Fibroblast of skin of abdomen (primary cell): ENCODE data around the gene CSH1. TPM values are rescaled to one million over a fixed set of nuclear protein-coding genes. Genes with fewer than 3 reads are reported as not detected.
"Not testable (repeated sequence)": the region's sequence is repeated elsewhere in the genome, so short reads cannot be mapped to it uniquely, and the experiment has no call there.

Experiments used
- DNase-seq: peaks from one replicate; pipeline ENCODE4 v3.0.0-alpha.2; 2013
- polyA plus RNA-seq, 2 experiments: library from polyadenylated mRNA; unstranded; fragments of 120-200 nt; gene quantifications; one replicate each; pipeline ENCODE4 v1.2.1, GENCODE V29; 2013; ENCODE audit not compliant: insufficient read length in 2 of 2

CSH1 gene
- not detected for polyA plus RNA-seq (2013, experiment 1 of 2; ENCODE audit: insufficient read length)
- not detected for polyA plus RNA-seq (2013, experiment 2 of 2; ENCODE audit: insufficient read length)

DNA sequence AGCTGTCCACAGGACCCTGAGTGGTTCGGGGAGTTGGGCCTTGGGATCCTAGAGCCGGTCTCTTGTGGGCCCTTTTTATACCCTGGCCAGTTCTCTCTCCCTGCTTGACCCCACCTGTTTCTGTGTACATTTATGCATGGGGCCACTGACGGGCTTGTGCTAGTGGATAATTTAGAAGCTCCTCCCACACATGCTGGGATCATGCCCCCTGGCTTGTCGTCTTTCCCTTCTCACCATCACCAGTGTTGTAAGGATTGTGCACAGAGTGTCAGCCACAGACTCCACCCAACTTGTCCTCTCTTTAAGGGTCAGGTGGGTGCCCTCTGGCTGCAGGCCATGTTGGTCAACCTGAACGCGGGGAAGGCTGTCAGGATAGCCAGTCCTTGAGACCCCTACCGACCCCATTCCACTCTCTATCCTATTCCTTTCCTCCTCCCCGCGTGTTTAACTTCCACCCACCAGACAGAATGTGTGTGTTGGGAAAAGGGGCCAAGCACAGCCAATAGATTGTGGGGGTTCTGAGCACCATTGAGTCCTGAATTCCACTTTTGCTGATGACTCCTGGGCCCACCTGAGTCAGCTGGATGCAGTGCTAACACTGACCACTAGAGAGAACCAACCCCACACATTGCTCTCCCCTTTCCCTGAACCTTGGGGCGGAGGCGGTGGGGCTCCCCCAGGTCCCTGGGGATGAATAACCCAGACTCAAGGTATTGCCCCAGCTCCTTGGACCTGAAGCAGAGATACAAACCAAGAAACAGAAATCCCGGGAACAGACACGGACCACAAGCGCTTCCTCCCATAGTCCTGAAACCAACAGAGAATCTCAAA is at the start of gene CSH1:
Gene CSH1, minus strand, starts transcription at position 51 of the 831 bp plus-strand sequence. CDS start 63 bp downstream, outside the sequence.
- DNase-seq = not testable (repeated sequence)

GRCh38 chr17:63945784-63946439 is 49.5 kb upstream of the CSH1 start:
- DNase-seq = no peak

DNA sequence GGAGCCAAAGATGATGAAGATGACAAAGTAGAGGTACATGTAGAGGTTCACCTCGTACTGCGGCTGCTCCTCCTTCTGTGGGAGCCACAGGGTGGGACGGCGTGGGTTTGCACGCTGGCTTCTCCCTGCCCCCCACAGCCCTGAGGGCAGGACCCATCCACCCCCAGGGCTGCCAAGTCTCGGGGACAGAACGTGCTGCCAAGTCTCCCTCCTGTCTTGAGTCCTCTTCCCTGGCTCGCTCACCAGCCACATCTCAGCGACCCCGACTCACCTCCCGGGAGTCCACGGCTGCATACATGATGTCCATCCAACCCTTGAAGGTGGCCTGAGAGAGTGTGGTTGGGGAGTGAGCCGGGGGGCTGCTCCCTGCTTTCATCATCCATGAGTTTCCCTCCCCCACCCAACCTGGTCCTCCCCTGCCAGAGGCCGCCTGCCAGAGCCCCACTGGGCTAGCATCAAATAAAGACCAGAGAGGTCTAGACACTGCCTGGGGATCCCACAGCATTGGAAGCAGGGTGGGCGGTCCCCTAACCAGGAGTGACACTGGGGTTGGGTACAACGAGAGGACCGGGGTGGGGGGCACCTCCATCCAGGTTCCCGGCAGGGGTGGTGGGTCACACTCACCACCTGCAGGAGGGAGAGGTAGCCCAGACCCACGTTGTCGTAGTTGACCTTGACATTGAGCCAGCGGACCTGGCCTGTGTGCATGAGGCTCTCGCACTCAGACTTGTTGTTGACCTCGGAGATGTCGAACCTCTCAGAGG is 48.5 kb upstream of the CSH1 start:
- no peak for DNase-seq

DNA sequence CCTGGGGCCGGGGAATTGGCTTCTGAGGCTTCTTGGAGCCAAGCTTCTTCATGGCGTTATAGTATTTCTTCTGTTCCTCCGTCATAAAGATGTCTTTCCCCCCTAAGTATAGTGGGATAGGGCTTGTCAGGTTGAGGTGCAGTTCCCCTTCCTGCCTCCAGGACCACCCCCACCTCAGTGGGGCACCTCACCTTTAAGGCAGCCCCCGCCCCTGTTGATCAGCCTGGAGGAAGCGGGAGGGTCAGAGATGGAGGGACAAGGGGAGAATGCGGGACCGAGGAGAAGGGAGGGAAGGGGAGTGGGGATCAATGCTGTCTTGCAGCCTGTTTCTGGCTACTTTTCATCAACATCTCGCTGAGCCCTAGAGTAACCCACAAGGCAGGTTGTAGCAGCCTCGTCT is 47.4 kb upstream of the CSH1 start:
- DNase-seq = no peak

DNA sequence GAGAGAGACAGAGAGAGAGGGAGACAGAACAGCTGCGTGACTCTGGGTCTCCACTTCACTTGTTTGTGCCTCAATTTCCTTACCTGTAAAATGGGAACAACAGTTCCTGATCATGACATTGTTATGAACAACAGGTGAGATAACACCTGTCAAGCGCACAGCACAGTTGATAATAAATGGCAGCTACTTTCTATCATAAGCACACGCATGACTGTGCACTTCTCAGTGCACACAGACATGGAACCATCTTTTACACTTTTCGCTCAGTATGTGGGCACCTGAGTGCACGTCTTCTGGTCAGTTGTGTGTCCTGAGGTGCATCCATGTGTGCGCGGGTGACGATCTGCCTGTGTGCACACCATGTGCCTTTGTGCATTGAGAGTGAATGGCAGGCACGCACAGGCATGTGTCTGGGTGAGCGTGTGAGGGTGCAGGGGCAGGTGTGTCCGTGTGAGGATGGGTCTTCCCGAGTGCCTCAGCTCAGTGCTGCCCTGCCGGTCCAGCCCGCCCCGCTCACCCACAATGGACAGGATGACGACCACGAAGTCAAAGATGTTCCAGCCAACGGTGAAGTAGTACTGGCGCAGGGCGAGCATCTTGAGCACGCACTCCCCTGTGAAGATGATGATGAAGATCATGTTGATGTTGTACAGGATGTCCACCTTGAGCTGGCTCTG is 46.1 kb upstream of the CSH1 start:
- no peak for DNase-seq

- DNase-seq = no peak
These were observed 45.4 kb upstream of the CSH1 start for GRCh38 chr17:63941751-63942150.

DNA sequence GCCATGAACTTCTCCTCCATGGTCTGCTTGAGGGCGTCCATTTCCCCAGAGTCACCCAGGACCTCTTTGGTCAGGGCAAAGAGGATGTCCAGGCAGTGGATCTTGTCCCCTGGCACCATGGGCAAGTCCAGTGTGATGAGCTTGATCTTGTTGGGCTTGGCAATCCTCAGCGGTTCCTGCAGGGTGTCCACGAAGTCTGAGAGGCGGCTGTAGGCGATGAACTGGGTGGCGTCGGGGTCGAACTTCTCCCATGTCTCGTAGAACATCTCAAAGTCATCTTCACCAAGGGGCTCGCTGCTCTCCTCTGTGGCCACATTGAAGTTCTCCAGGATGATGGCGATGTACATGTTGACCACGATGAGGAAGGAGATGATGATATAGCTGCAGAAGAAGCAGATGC is 44.8 kb upstream of the CSH1 start:
- DNase-seq = no peak

GRCh38 chr17:63940584-63940983 is 44.2 kb upstream of the CSH1 start:
- DNase-seq = no peak

GRCh38 chr17:63939884-63940283 is 43.5 kb upstream of the CSH1 start:
- no peak for DNase-seq

GRCh38 chr17:63939401-63939800 is 43.0 kb upstream of the CSH1 start:
- no peak for DNase-seq

GRCh38 chr17:63937920-63938319 is 41.5 kb upstream of the CSH1 start:
- no peak for DNase-seq

- DNase-seq = no peak
These were observed 40.9 kb upstream of the CSH1 start for GRCh38 chr17:63937319-63937718.

GRCh38 chr17:63934183-63935112 is 38.1 kb upstream of the CSH1 start:
- DNase-seq = no peak

DNA sequence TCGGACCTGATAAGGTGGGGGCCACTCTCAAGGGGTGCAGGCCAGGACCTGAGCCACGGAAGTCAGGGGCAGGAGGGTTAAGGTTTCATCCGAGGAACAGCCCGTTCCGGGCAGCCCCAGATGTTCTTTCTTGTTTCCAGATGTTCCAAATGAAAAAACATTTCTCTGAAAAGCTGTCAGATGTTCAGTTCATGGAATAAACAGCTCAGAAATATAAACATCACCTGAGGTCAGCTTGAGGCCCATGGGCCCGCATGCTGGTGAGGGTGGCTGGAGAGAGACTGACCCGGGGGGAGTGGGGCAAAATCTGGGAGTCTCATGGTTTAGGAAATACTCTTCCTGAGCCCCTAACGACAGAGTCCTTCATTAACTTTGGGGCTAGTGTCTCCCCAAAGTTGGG is 37.2 kb upstream of the CSH1 start:
- DNase-seq = no peak

GRCh38 chr17:63932721-63933120 is 36.3 kb upstream of the CSH1 start:
- DNase-seq = no peak

GRCh38 chr17:63931981-63932561 is 35.7 kb upstream of the CSH1 start, which contains the start of gene CD79B:
TSS of gene CD79B (minus strand) at chr17:63932331. CDS start at chr17:63932261, 70 bp downstream.
- no peak for DNase-seq

GRCh38 chr17:63930951-63931575 is 34.7 kb upstream of the CSH1 start:
- DNase-seq = no peak

- DNase-seq = no peak
These were observed 33.7 kb upstream of the CSH1 start for GRCh38 chr17:63929860-63930766.
